Measurements from ENCODE around the gene PTPRA.

The PTPRA gene

DNA sequence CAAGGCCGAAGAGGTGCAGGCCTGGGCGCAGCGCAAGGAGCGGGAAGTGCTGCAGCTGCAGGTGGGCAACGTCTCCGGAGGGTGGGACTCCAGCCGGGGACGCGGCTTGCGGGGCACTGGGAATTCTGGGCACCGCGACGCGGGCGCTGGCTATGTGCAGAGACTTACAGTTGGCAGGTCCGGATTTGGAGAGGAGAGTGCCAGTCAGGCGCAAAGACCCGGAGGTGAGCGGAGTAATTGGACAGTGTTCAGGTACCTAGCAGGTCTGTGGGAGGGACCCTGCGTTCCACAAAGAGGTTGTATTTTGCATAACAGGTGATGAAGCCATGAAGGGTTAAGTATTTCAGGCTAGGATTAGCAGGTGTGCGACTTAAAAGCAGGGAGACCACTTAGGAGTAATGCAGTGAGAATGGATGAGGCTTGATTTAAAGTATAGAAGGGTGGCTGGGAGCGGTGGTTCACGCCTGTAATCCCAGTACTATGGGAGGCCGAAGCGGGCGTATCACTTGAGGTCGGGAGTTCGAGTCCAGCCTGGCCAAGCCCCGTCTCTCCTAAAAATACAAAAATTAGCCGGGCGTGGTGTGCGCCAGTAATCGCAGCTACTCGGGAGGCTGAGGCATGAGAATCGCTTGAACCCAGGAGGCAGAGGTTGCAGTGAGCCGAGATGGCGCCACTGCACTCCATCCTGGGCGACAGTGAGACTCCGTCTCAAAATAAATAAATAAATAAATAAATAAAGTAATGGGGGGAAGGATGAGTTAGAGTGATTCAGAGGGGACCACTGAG, 173.6 kb downstream of the PTPRA start:
- Histone ChIP-seq H4K8ac (ENCODE audit: low read depth, low read length) (no peak overlapping the region), H2AFZ (ENCODE audit: low read length) (peak overlapping the region; percentile 99), H3K4me1 (ENCODE audit: control insufficient read depth in 2 of 2, insufficient read depth in 1 of 2, low read depth in 1 of 2, low read length in 2 of 2) (peaks cover 6 to 8% of the 10 kb centered on the region in 2 donors), H2BK5ac (ENCODE audit: low read length) (peak overlapping the region; percentile 40), H3K79me1 (ENCODE audit: low read depth, low read length) (peaks cover 3% of the 10 kb centered on the region), H3K14ac (ENCODE audit: low read length) (peak overlapping the region; percentile 97), H3K27ac (replicated peaks; ENCODE audit: low read length) (no peak overlapping the region), H3K9ac (ENCODE audit: low read depth, low read length, poor library complexity) (peak overlapping the region; percentile 99), H3K27me3 (ENCODE audit: control insufficient read depth in 3 of 3, insufficient read depth in 3 of 3, low read depth in 1 of 3, low read length in 3 of 3) (no peaks in the 10 kb centered on the region), H4K91ac (ENCODE audit: low read depth, low read length, poor library complexity) (no peak overlapping the region), H2BK15ac (ENCODE audit: low read length) (no peak overlapping the region), H3K4ac (ENCODE audit: low read length) (no peak overlapping the region), H3K23ac (ENCODE audit: low read depth, low read length, poor library complexity) (peak overlapping the region; percentile 92), H3K36me3 (replicated peaks in 1 of 2; ENCODE audit: control insufficient read depth in 2 of 2, insufficient read depth in 2 of 2, low read length in 2 of 2) (peaks cover 19 to 40% of the 10 kb centered on the region in 2 donors), H3K4me2 (ENCODE audit: insufficient read depth, low read length, poor library complexity, severe bottlenecking) (peak overlapping the region; percentile 85), H3K4me3 (ENCODE audit: low read length in 2 of 2) (peak overlapping the region; percentile 93 to 96), H3K9me3 (replicated peaks in 1 of 2; ENCODE audit: control insufficient read depth in 2 of 2, insufficient read depth in 1 of 2, low read depth in 1 of 2, low read length in 2 of 2) (no peaks in the 10 kb centered on the region), H2AK5ac (ENCODE audit: low read depth, low read length) (peak overlapping the region; percentile 76), H2BK120ac (ENCODE audit: low read depth, low read length) (peak overlapping the region; percentile 84), H2BK12ac (ENCODE audit: low read length) (no peak overlapping the region), H3K18ac (ENCODE audit: low read length) (peak overlapping the region; percentile 97)
- WGBS, 2 donors (ENCODE audit: extremely low coverage in 2 of 2, insufficient read length in 2 of 2, insufficient replicate concordance in 1 of 2): no CpG with 5 or more reads among the region's 39 CpGs
- no peak for DNase-seq (ENCODE audit: low spot score)

DNA sequence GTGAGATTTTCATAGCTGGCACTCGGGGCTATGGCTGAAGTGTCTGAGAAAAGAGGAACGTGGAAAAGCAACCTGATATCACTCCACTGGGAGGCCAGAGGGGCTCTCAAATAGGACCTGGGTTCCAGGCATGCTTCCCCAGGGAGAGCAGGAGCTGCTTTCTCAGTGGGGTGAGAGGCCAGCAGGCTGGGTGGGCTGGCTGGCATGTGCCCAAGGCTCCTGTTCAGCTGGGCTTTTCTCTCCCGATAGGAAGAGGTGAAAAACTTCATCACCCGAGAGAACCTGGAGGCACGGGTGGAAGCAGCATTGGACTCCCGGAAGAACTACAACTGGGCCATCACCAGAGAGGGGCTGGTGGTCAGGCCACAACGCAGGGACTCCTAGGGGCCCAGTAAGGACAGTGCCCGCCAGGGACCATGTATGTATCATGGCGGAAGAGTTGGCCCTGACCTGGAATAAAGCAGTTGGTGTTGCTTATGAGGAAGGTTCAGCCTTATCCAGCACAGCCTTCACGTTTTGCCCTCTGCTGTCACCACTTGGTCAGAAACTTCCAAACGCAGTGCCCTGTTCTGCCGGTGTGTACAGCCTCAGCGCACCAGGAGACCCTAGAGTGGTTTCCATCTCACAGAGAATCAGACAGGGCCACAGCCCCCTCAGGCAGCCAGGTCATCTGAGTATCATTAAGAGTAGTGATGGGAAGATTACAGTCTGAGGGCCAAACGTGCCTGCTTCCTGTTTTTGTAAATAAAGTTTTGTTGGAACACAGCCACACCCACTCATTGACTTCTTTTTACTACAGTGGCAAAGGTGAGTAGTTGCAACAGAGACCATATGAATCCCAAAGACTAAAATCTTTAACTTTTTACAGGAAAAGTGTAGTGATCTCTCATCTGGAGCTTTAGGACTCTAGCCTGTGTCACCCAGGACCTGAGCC, 174.5 kb downstream of the PTPRA start:
- Histone ChIP-seq H3K79me1 (ENCODE audit: low read depth, low read length) (peaks cover 3% of the 10 kb centered on the region), H2BK15ac (ENCODE audit: low read length) (no peak overlapping the region), H3K18ac (ENCODE audit: low read length) (no peak overlapping the region), H3K23ac (ENCODE audit: low read depth, low read length, poor library complexity) (no peak overlapping the region), H3K9ac (ENCODE audit: low read depth, low read length, poor library complexity) (no peak overlapping the region), H3K4me2 (ENCODE audit: insufficient read depth, low read length, poor library complexity, severe bottlenecking) (no peak overlapping the region), H3K4me3 (ENCODE audit: low read length in 2 of 2) (peak overlapping the region; percentile 11 to 17), H4K8ac (ENCODE audit: low read depth, low read length) (no peak overlapping the region), H3K4me1 (ENCODE audit: control insufficient read depth in 2 of 2, insufficient read depth in 1 of 2, low read depth in 1 of 2, low read length in 2 of 2) (peaks cover 6% of the 10 kb centered on the region in 2 donors), H2BK5ac (ENCODE audit: low read length) (no peak overlapping the region), H2BK120ac (ENCODE audit: low read depth, low read length) (no peak overlapping the region), H3K27ac (replicated peaks; ENCODE audit: low read length) (no peak overlapping the region), H4K91ac (ENCODE audit: low read depth, low read length, poor library complexity) (no peak overlapping the region), H2AFZ (ENCODE audit: low read length) (no peak overlapping the region), H3K27me3 (ENCODE audit: control insufficient read depth in 3 of 3, insufficient read depth in 3 of 3, low read depth in 1 of 3, low read length in 3 of 3) (no peaks in the 10 kb centered on the region), H2BK12ac (ENCODE audit: low read length) (no peak overlapping the region), H3K14ac (ENCODE audit: low read length) (no peak overlapping the region), H3K4ac (ENCODE audit: low read length) (no peak overlapping the region), H3K36me3 (replicated peaks in 1 of 2; ENCODE audit: control insufficient read depth in 2 of 2, insufficient read depth in 2 of 2, low read length in 2 of 2) (peaks cover 19 to 33% of the 10 kb centered on the region in 2 donors), H3K9me3 (replicated peaks in 1 of 2; ENCODE audit: control insufficient read depth in 2 of 2, insufficient read depth in 1 of 2, low read depth in 1 of 2, low read length in 2 of 2) (no peaks in the 10 kb centered on the region), H2AK5ac (ENCODE audit: low read depth, low read length) (no peak overlapping the region)
- WGBS, 2 donors (ENCODE audit: extremely low coverage in 2 of 2, insufficient read length in 2 of 2, insufficient replicate concordance in 1 of 2): no CpG with 5 or more reads among the region's 14 CpGs
- DNase-seq (ENCODE audit: low spot score): no peak

DNA sequence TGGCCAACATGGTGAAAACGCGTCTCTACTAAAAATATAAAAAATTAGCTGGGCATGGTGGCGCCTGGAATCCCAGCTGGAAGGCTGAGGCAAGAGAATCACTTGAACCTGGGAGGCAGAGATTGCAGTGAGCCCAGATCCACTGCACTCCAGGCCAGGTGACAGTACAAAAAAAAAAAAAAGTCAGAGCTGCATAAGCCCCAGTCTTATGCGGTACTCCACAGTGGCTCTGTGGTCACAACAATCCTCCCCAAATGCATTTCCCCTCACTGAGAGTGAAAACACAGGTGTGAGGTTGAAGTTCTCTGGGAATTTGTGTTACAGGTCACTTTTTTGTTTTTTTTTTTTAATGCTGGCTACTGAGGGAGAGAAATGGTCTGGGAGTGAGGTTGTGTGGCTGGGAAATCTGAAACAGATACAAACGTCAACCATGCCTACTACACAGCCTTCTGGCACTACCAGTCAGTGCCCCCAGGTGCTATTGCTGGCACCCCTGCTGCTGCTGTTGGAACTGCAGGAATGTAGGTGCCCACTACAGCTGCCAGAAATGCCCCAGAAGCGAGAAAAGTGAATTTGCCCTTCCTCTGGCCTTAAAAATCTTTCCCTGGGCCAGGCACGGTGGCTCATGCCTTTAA, 178.2 kb downstream of the PTPRA start:
- no peak for DNase-seq (ENCODE audit: low spot score)
- H2AFZ ChIP-seq (ENCODE audit: low read length): no peak overlapping the region
- no peak overlapping the region for H3K18ac ChIP-seq (ENCODE audit: low read length)
- H3K27me3 ChIP-seq (ENCODE audit: control insufficient read depth in 3 of 3, insufficient read depth in 3 of 3, low read depth in 1 of 3, low read length in 3 of 3): no peaks in the 10 kb centered on the region
- no peak overlapping the region for H2BK12ac ChIP-seq (ENCODE audit: low read length)
- no CpG with 5 or more reads among the region's 7 CpGs for WGBS, 2 donors (ENCODE audit: extremely low coverage in 2 of 2, insufficient read length in 2 of 2, insufficient replicate concordance in 1 of 2)
- H3K79me1 ChIP-seq (ENCODE audit: low read depth, low read length): peaks cover 2% of the 10 kb centered on the region
- peaks cover 0 to 3% of the 10 kb centered on the region in 2 donors for H3K4me1 ChIP-seq (ENCODE audit: control insufficient read depth in 2 of 2, insufficient read depth in 1 of 2, low read depth in 1 of 2, low read length in 2 of 2)
- no peak overlapping the region for H3K27ac ChIP-seq (replicated peaks; ENCODE audit: low read length)
- H2BK120ac ChIP-seq (ENCODE audit: low read depth, low read length): no peak overlapping the region
- H4K91ac ChIP-seq (ENCODE audit: low read depth, low read length, poor library complexity): no peak overlapping the region
- no peak overlapping the region for H3K4me3 ChIP-seq (ENCODE audit: low read length in 2 of 2)
- H3K14ac ChIP-seq (ENCODE audit: low read length): no peak overlapping the region
- H2BK15ac ChIP-seq (ENCODE audit: low read length): no peak overlapping the region
- peak overlapping the region; percentile 4 for H3K9ac ChIP-seq (ENCODE audit: low read depth, low read length, poor library complexity)
- no peak overlapping the region for H2AK5ac ChIP-seq (ENCODE audit: low read depth, low read length)
- H3K36me3 ChIP-seq (replicated peaks in 1 of 2; ENCODE audit: control insufficient read depth in 2 of 2, insufficient read depth in 2 of 2, low read length in 2 of 2): peaks cover 19 to 33% of the 10 kb centered on the region in 2 donors
- no peak overlapping the region for H3K4me2 ChIP-seq (ENCODE audit: insufficient read depth, low read length, poor library complexity, severe bottlenecking)
- H3K4ac ChIP-seq (ENCODE audit: low read length): no peak overlapping the region
- H3K23ac ChIP-seq (ENCODE audit: low read depth, low read length, poor library complexity): no peak overlapping the region
- H2BK5ac ChIP-seq (ENCODE audit: low read length): no peak overlapping the region
- no peak overlapping the region for H4K8ac ChIP-seq (ENCODE audit: low read depth, low read length)
- H3K9me3 ChIP-seq (replicated peaks in 1 of 2; ENCODE audit: control insufficient read depth in 2 of 2, insufficient read depth in 1 of 2, low read depth in 1 of 2, low read length in 2 of 2): no peaks in the 10 kb centered on the region
